Karpas-422 (cell line): Measurements from ENCODE around the gene MSANTD1. TPM values are rescaled to one million over a fixed set of nuclear protein-coding genes. Genes with fewer than 3 reads are reported as not detected.

Source experiments
- DNase-seq: peaks from one replicate; pipeline ENCODE4 v3.0.0-alpha.2; 2015
- H2AFZ ChIP-seq: fragments of 200-600 bp; sonication (generic); 2 replicates; pipeline ENCODE4 v1.6.1; 2014; ENCODE audit warnings: antibody characterized with exemption, low read length, mixed read lengths
- H3K27ac ChIP-seq: fragments of 200-600 bp; sonication (generic); 2 replicates; pipeline ENCODE4 v1.5.1; 2014; ENCODE audit warnings: mild to moderate bottlenecking, low read length, moderate library complexity
- H3K27me3 ChIP-seq: fragments of 200-600 bp; sonication (generic); 2 replicates; pipeline ENCODE4 v1.6.1; 2014; ENCODE audit warnings: low read length, mixed read lengths
- H3K36me3 ChIP-seq: fragments of 200-600 bp; sonication (generic); 2 replicates; pipeline ENCODE4 v1.6.1; 2014; ENCODE audit warnings: low read length, mixed read lengths; ENCODE audit not compliant: insufficient read depth
- H3K4me1 ChIP-seq: fragments of 200-600 bp; sonication (generic); 2 replicates; pipeline ENCODE4 v1.6.1; 2014; ENCODE audit warnings: mild to moderate bottlenecking, low read length, mixed read lengths
- H3K4me2 ChIP-seq: fragments of 200-600 bp; sonication (generic); 2 replicates; pipeline ENCODE4 v1.6.1; 2014; ENCODE audit warnings: low read length, low read depth, mild to moderate bottlenecking; ENCODE audit not compliant: poor library complexity, severe bottlenecking
- H3K4me3 ChIP-seq: fragments of 200-600 bp; sonication (generic); 2 replicates; pipeline ENCODE4 v1.5.1; 2014; ENCODE audit warnings: mild to moderate bottlenecking, antibody characterized with exemption, low read length, mixed read lengths
- H3K79me2 ChIP-seq: fragments of 200-600 bp; sonication (generic); 2 replicates; pipeline ENCODE4 v1.6.1; 2014; ENCODE audit warnings: mild to moderate bottlenecking, low read length, mixed read lengths
- H3K9ac ChIP-seq: fragments of 200-600 bp; sonication (generic); 2 replicates; pipeline ENCODE4 v1.6.0; 2014; ENCODE audit warnings: low read length
- H3K9me2 ChIP-seq: fragments of 200-600 bp; sonication (generic), shearing (Covaris generic); replicated peaks from 2 replicates; pipeline ENCODE4 v1.6.0; 2014; ENCODE audit warnings: mild to moderate bottlenecking, low read length, moderate library complexity; ENCODE audit not compliant: insufficient read depth
- H3K9me3 ChIP-seq: fragments of 300-700, 200-600 bp; sonication (generic); 2 replicates; pipeline ENCODE4 v1.6.1; 2014; ENCODE audit warnings: low read length, mixed read lengths
- H4K20me1 ChIP-seq: fragments of 200-600 bp; sonication (generic); 2 replicates; pipeline ENCODE4 v1.6.1; 2014; ENCODE audit warnings: mild to moderate bottlenecking, antibody characterized with exemption, low read length, low read depth; ENCODE audit not compliant: insufficient read depth
- total RNA-seq: library from RNA; depleted of rRNA; stranded (reverse); fragments of >200 nt; shearing (Covaris generic); gene quantifications from 2 replicates; pipeline ENCODE4 v1.2.3, GENCODE V29; 2014; ENCODE audit warnings: low replicate concordance

The MSANTD1 gene
- total RNA-seq, 1 experiment from 2014 or later: 0.52 TPM

DNA sequence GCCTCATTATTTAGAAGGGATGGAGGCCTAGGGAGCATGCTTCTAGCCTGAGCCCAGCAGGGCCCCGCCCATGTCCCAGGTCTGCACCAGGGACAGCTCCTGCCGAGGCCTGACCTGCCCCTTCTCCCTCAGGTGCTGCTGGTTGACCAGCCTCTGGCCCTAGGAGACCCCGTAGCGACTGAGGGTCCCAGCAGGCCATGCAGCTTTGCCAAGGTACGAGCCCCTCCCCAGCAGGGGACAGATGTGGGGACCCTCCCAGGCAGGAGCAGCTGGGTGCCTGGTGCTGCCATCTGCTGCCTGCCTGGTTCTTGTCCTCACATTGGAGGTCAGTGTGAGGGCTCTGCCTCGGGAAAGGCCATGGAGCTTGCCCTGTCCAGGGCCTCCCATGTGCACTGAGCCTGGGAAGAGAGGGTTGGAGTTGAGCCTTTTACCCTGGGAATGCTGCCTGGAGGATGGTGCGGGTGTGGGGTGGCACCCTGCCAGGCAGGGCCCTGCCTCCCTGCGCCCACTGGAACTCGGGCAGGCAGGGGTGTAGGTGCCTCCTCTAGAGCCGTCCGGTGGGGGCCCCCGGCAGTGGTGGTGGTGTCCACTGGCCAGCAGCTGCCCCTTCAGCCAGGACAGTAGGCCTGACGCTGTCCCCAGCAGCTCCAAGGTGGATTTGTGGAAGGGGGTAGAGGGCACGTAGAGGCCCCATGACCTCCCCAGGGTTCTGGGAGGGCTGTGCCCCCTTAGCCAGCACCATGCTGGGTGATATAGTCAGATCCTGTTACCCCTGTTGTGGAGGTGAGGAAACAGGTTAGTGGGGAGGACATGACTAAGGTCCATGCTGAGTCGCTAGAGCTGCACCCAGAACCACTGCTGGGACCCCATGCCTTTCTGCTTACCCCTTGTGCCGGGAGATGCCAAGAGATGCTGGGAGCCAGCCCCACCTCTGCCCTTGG is 2.2 kb upstream of the MSANTD1 start:
- no peak for DNase-seq
- no peaks in the 10 kb centered on the region for H3K9me2 ChIP-seq
- no peak overlapping the region for H3K27ac ChIP-seq
- H3K9me3 ChIP-seq: no peaks in the 10 kb centered on the region
- no peak overlapping the region for H2AFZ ChIP-seq
- H3K27me3 ChIP-seq: no peaks in the 10 kb centered on the region
- no peaks in the 10 kb centered on the region; the same call in 1 of the 2 replicates for H3K36me3 ChIP-seq
- H3K4me2 ChIP-seq: no peak overlapping the region
- no peaks in the 10 kb centered on the region for H3K4me1 ChIP-seq
- H3K79me2 ChIP-seq: no peaks in the 10 kb centered on the region
- H3K4me3 ChIP-seq: no peak overlapping the region
- no peak overlapping the region for H3K9ac ChIP-seq
- H4K20me1 ChIP-seq: no peaks in the 10 kb centered on the region

DNA sequence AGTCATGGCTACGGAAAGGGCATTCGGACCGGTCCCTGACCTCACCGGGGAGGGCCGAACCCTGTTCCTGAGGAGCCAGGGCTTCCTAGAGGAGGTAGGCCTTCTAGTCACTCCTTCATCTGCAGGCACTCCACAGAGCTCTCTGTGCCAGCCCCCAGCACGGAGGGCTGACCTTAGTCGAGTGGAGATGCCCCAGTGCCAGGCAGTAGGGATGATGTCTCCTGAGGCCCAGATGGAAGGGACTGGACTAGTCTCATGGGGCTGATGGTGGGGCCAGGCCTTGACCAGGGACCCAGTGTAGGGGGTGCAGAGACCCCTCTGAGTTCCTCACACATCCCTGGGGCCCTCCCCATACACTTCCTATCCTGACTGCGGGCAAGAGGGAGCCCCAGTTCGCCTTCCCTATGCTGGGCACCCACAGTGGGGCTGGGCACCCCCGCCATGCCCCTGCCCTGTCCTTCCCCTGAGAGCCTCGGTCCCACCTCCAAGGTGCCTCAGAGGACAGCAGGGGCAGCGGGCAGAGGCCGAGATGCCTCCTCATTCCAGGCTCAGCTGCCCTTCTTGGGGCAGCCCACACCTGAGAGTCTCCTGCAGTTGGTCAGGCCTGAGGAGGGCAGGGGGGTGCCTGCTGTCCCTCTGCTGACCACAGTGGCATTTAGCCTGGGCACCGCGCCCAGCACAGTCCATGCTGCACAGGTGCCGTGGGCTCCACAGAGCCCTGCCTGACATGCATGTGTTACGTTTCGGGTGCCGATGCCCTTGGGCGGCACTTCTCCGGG is 1.4 kb upstream of the MSANTD1 start:
- Histone ChIP-seq H3K27me3 (no peaks in the 10 kb centered on the region), H3K27ac (no peak overlapping the region), H2AFZ (no peak overlapping the region), H3K36me3 (no peaks in the 10 kb centered on the region), H3K4me3 (no peak overlapping the region), H3K4me1 (no peaks in the 10 kb centered on the region), H3K79me2 (no peaks in the 10 kb centered on the region), H3K9me2 (no peaks in the 10 kb centered on the region), H3K9me3 (no peaks in the 10 kb centered on the region), H3K9ac (no peak overlapping the region), H4K20me1 (no peaks in the 10 kb centered on the region), H3K4me2 (no peak overlapping the region)
- no peak for DNase-seq

DNA sequence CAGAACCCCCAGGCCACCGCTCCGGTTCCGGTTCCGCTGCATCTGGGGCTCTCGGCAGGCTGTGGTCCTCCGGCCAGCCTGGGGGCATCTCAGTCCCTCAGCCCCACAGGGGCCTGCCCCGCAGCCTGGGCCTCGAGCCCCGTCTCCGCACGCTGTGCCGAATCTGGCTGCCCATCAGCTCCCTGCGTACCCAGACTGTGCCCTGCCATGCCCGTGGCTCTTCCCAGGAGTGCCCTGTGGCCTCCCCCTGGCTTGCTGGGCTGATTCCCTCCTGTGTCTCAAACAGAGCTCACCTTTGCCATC is 830 bp upstream of the MSANTD1 start:
- no peak for DNase-seq
- Histone ChIP-seq H3K27ac (no peak overlapping the region), H4K20me1 (no peaks in the 10 kb centered on the region), H3K9me2 (no peaks in the 10 kb centered on the region), H2AFZ (no peak overlapping the region), H3K9ac (no peak overlapping the region), H3K4me2 (no peak overlapping the region), H3K4me3 (no peak overlapping the region), H3K36me3 (no peaks in the 10 kb centered on the region), H3K9me3 (no peaks in the 10 kb centered on the region), H3K4me1 (no peaks in the 10 kb centered on the region), H3K79me2 (no peaks in the 10 kb centered on the region), H3K27me3 (no peaks in the 10 kb centered on the region)

DNA sequence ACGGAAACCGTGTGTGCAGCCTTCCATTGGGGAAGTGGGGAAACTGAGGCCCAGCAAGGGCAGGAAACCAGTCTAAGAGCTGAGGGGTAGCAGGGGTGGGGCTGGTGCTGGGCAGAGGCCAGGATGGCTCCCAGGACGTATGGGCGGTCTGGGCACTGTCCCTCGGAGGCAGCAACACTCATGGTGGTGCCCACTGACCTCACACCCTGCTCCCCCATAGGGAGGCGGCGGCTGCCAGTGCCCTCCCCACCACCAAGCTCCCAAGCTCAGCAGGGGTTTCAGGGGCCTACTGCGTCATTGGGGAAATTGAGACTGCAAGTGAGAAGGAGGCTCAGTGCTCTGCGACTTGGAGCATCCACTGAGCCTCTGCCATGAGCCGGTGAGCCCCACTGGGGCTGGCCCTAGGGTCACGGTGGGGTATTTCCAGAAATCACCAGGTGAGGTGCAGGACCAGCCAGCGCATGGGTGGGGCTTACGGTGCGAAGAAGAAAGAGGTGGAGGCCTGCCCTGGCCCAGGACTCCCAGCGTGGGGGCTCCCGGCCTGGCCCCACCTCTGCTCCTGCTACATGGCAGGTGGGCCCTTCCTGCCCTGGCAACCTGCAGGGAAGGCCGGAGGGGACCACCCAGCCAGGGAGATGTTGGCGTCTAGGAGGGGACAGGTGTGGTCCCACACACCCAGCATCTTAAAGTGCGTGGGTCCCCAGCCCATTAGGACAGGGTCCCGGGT is 915 bp downstream of the MSANTD1 start:
- no peak for DNase-seq
- Histone ChIP-seq H3K4me1 (no peaks in the 10 kb centered on the region), H4K20me1 (no peaks in the 10 kb centered on the region), H3K4me3 (no peak overlapping the region), H3K9ac (no peak overlapping the region), H3K27ac (no peak overlapping the region), H2AFZ (no peak overlapping the region), H3K27me3 (no peaks in the 10 kb centered on the region), H3K4me2 (no peak overlapping the region), H3K9me3 (no peaks in the 10 kb centered on the region), H3K9me2 (no peaks in the 10 kb centered on the region), H3K79me2 (no peaks in the 10 kb centered on the region), H3K36me3 (no peaks in the 10 kb centered on the region)

DNA sequence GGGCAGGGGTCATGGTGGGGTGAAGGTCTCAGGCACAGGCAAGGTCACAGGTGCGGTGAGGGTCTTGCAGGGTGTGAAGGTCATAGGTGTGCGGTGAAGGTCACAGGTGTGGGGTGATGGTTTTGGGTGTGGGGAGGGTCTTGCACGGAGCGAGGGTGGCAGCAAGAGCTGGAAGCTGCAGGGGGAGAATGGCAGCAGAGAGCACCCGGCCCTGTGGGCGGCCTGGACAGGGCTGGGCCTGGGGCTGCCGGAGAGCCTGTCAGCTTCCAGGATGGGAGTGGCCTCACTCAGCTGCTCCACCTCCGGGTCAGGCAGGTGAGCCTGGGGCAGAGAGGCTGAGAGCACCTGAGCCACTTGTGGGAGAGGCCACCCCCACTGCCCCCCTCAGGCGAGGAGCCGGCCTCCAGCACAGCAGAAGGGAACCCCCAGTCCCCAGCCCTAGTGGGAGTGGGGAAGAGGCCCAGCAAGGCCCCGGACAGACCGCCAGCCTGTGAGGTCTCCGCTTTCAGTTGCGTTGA is 1.5 kb downstream of the MSANTD1 start:
- H3K36me3 ChIP-seq: no peaks in the 10 kb centered on the region
- H3K9me2 ChIP-seq: no peaks in the 10 kb centered on the region
- H3K9ac ChIP-seq: no peak overlapping the region
- H3K27ac ChIP-seq: no peak overlapping the region
- no peaks in the 10 kb centered on the region for H3K79me2 ChIP-seq
- no peaks in the 10 kb centered on the region for H3K27me3 ChIP-seq
- no peaks in the 10 kb centered on the region for H3K4me1 ChIP-seq
- DNase-seq: no peak
- H3K4me2 ChIP-seq: no peak overlapping the region
- H2AFZ ChIP-seq: no peak overlapping the region
- no peaks in the 10 kb centered on the region for H4K20me1 ChIP-seq
- H3K9me3 ChIP-seq: no peaks in the 10 kb centered on the region
- no peak overlapping the region for H3K4me3 ChIP-seq

DNA sequence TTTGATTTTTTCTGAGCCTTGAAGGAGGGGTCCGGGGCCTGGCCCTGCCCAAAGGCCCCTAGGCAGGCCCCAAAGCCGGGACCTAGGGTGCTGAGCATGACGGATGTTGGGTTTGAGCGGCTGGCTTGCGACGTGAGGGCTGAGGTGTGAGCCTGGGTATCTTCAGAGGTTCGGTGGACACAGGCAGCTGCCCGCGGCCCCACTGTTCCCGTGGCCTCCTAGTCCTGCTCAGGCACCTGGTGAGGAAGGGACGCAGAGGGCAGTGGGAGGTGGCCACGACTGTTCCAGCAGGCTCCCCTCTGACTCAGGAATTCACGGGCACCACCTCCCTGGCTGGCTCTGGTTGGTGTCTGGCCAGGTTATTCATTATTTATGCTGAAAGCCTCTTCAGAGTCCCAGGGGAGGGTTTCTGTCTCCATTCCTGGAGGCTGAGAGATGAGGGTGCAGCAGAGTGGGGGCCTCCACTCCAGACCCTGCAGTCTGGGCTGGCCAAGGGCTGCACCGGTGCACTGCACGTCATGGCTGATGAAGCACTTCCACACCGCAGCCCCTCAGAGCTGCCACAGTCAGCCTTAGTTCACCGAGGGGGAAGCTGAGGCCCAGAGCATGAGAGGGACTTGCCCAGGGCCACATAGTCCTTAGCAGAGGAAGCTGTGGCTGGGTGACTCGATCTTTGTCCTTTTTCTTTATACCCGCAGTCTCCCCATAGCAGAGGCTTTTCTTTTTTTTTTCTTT is 2.2 kb downstream of the MSANTD1 start:
- no peaks in the 10 kb centered on the region for H3K27me3 ChIP-seq
- no peaks in the 10 kb centered on the region for H3K36me3 ChIP-seq
- H3K79me2 ChIP-seq: no peaks in the 10 kb centered on the region
- H3K9me3 ChIP-seq: no peaks in the 10 kb centered on the region
- no peaks in the 10 kb centered on the region for H4K20me1 ChIP-seq
- no peak for DNase-seq
- H3K4me3 ChIP-seq: no peak overlapping the region
- no peaks in the 10 kb centered on the region for H3K4me1 ChIP-seq
- H3K4me2 ChIP-seq: no peak overlapping the region
- no peaks in the 10 kb centered on the region for H3K9me2 ChIP-seq
- no peak overlapping the region for H2AFZ ChIP-seq
- no peak overlapping the region for H3K27ac ChIP-seq
- no peak overlapping the region for H3K9ac ChIP-seq

DNA sequence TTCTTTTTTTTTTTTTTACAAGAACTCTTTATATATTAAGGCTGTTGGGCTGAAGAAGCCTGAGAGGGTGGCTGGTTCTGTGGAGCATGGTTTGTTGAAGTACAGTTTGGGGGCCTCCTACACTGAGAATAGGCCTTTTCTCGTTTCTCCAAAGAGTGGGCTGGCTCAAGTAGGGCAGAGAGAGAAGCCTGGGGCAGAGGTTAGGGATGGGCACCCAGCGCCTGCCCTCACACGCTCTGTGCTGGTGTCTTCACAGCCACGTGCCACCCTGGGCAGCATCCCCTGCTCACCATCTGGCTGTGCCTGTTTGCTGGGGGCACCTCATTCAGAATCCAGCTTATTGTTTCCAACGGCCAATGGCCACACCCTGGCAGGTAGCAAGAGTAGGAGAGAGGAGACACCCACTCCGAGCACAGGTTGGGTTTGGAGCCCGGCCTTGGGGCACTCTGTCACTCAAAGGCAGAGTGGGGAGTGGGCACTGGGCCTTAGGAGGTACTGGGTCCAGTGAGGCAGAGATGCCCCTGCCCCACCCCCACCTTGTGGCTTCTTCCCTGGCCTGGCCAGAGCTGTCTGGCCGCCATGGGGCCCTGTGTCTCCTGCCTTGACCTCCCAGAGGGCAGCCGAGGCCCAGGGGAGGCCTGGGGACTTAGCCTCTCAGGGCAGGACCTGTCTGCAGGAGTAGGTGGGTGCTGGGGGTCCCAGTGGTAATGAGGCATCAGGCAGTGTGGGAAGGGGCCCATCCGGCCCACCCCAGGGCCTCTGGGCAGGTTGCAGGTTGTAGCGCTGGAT is 2.9 kb downstream of the MSANTD1 start:
- Histone ChIP-seq H3K79me2 (no peaks in the 10 kb centered on the region), H2AFZ (no peak overlapping the region), H3K36me3 (no peaks in the 10 kb centered on the region), H3K4me3 (no peak overlapping the region), H3K27ac (no peak overlapping the region), H3K9ac (no peak overlapping the region), H4K20me1 (no peaks in the 10 kb centered on the region), H3K9me3 (no peaks in the 10 kb centered on the region), H3K4me1 (peaks cover 2% of the 10 kb centered on the region), H3K9me2 (no peaks in the 10 kb centered on the region), H3K4me2 (no peak overlapping the region), H3K27me3 (no peaks in the 10 kb centered on the region)
- no peak for DNase-seq
